HEK293T (cell line): ENCODE data around the gene ST6GALNAC1.

Experiments
- CTCF ChIA-PET: fragments of 350-600 bp; formaldehyde crosslinking; extraction: SDS; loops from one replicate; lab custom pipeline; 2021; ENCODE audit warnings: antibody characterized with exemption, inconsistent platforms; lab: Yijun Ruan, JAX
- POLR2A ChIA-PET: fragments of 350-600 bp; formaldehyde crosslinking; extraction: SDS; loops from one replicate; lab custom pipeline; 2020; ENCODE audit warnings: antibody characterized with exemption, inconsistent platforms; lab: Yijun Ruan, JAX
- DNase-seq: peaks from one replicate; pipeline ENCODE4 v3.0.0; 2012; ENCODE audit warnings: mixed read lengths; ENCODE audit errors: extremely low spot score
- ARNT ChIP-seq: fragments of 450-650 bp; IDR thresholded peaks from 2 replicates; pipeline ENCODE4 v1.6.1; 2017; ENCODE audit warnings: mild to moderate bottlenecking
- BHLHE40 ChIP-seq: fragments of 450-650 bp; IDR thresholded peaks from 2 replicates; pipeline ENCODE4 v1.6.1; 2016; ENCODE audit warnings: mild to moderate bottlenecking, moderate library complexity, borderline replicate concordance
- CTBP1 ChIP-seq: fragments of 450-650 bp; IDR thresholded peaks from 2 replicates; pipeline ENCODE4 v1.6.1; 2016; ENCODE audit warnings: borderline replicate concordance
- ELF4 ChIP-seq: fragments of 450-650 bp; IDR thresholded peaks from 2 replicates; pipeline ENCODE4 v1.6.1; 2017; ENCODE audit warnings: antibody characterized with exemption
- FOXA1 ChIP-seq: fragments of 450-650 bp; IDR thresholded peaks from 2 replicates; pipeline ENCODE4 v1.6.1; 2016; ENCODE audit warnings: mild to moderate bottlenecking
- FOXK2 ChIP-seq: fragments of 450-650 bp; IDR thresholded peaks from 2 replicates; pipeline ENCODE4 v1.6.1; 2016; ENCODE audit warnings: mild to moderate bottlenecking
- FOXM1 ChIP-seq: fragments of 450-650 bp; IDR thresholded peaks from 2 replicates; pipeline ENCODE4 v1.6.1; 2017; ENCODE audit warnings: mild to moderate bottlenecking, borderline replicate concordance
- HDGF ChIP-seq: fragments of 450-650 bp; IDR thresholded peaks from 2 replicates; pipeline ENCODE4 v1.6.1; 2017; ENCODE audit warnings: antibody characterized with exemption, borderline replicate concordance
- L3MBTL2 ChIP-seq: fragments of 450-650 bp; conservative IDR thresholded peaks from 2 replicates; pipeline ENCODE4 v1.6.1; 2016; ENCODE audit warnings: mild to moderate bottlenecking
- LEF1 ChIP-seq: fragments of 450-650 bp; IDR thresholded peaks from 2 replicates; pipeline ENCODE4 v1.6.1; 2017; ENCODE audit warnings: mild to moderate bottlenecking, borderline replicate concordance
- NFRKB ChIP-seq: fragments of 450-650 bp; IDR thresholded peaks from 2 replicates; pipeline ENCODE4 v1.6.1; 2016; ENCODE audit warnings: mild to moderate bottlenecking, moderate library complexity
- SP1 ChIP-seq: fragments of 450-650 bp; IDR thresholded peaks from 2 replicates; pipeline ENCODE4 v1.6.1; 2017
- SUZ12 ChIP-seq: fragments of 450-650 bp; IDR thresholded peaks from 2 replicates; pipeline ENCODE4 v1.6.1; 2016; ENCODE audit warnings: mild to moderate bottlenecking
- TARDBP ChIP-seq: fragments of 450-650 bp; IDR thresholded peaks from 2 replicates; pipeline ENCODE4 v1.6.1; 2016
- ZNF384 ChIP-seq: fragments of 450-650 bp; IDR thresholded peaks from 2 replicates; pipeline ENCODE4 v1.6.1; 2016
- TF ChIP-seq, protein P1 (sequence below): fragments of 450-650 bp; IDR thresholded peaks from 2 replicates; pipeline ENCODE4 v1.6.1; 2016

ST6GALNAC1 gene, protein sequence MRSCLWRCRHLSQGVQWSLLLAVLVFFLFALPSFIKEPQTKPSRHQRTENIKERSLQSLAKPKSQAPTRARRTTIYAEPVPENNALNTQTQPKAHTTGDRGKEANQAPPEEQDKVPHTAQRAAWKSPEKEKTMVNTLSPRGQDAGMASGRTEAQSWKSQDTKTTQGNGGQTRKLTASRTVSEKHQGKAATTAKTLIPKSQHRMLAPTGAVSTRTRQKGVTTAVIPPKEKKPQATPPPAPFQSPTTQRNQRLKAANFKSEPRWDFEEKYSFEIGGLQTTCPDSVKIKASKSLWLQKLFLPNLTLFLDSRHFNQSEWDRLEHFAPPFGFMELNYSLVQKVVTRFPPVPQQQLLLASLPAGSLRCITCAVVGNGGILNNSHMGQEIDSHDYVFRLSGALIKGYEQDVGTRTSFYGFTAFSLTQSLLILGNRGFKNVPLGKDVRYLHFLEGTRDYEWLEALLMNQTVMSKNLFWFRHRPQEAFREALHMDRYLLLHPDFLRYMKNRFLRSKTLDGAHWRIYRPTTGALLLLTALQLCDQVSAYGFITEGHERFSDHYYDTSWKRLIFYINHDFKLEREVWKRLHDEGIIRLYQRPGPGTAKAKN

DNA sequence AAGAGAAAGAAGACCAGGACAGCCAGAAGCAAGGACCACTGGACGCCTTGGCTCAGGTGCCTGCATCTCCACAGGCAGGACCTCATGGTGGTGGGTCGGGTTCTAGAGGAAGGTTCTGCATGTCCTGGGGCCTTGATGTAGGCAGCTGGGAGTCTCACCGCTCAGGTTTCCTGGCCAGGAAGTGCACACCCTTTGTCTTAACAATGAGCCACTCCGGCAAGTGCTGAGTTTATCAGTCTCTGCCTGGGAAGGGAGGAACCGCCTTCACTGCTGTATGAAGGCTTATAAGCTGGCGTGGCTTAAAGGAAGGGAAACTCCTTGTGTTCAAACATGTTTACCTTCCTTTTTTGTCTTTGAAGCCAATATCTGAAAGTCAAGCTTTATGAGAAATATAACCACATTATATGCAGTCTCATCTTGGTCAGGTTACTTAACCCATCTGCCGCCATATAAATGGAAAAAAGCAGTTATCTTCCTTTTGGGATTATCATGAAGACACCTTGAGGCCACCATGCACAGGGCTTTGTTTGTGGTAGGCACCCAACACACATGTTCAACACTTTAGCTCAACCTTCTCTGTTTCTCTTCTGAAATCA, at the start of gene ST6GALNAC1:
Gene ST6GALNAC1 (minus strand): TSS at position 205 of the 596 bp plus-strand sequence. CDS start 119 bp downstream, at position 86.
- no peak for DNase-seq
- CTCF ChIA-PET = no interaction called here
- POLR2A ChIA-PET = interaction anchor here (2.1 kb wide), 1 partner anchor 27 kb away, joined by 6 read pairs; no protein-coding TSS in a partner anchor
- TF ChIP-seq SUZ12 (no peak), CTBP1 (no peak), ARNT (no peak), BHLHE40 (no peak), LEF1 (no peak), FOXK2 (no peak), TARDBP (no peak)

DNA sequence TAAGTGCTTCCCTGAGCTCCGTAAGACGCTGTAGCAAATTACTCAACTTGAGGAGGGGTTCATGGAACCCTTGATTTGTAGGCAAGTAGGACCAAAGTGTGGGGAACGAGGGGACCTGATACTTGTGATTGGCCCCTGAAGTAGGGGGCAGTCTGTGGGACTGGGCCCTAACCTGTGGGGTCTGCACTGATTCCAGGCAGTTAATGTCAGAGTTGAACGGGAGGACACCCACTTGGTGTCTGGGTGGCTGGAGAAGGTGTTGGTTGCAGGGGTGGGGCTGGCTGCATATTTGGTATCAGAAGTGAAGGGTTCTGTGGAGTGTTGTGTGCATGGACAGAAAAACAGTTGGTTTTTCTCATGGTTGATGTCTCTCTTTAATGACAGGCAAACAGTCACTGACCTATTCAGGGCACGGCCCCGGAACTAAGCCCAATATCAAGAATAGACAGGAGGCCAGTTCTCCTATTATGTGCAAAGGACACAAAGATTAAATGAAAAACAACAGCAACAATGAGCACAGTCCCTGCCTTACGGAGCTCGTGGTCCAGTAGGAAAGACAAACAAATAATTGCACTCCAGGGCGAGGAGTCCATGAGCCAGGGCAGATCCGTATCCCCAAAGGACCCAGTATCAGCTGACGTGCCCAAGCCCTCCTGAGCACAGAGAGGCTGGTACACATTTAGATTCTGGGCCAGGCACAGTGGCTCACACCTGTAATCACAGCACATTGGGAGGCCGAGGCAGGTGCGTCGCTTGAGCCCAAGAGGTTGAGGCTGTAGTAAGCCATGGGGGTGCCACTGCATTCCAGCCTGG, 48.0 kb upstream of the ST6GALNAC1 start:
- DNase-seq = no peak
- CTCF ChIA-PET = interaction anchor here (0.6 to 2.7 kb wide), 5 partner anchors 10 to 168 kb away, joined by 3 to 14 read pairs (median 4); no protein-coding TSS in a partner anchor

DNA sequence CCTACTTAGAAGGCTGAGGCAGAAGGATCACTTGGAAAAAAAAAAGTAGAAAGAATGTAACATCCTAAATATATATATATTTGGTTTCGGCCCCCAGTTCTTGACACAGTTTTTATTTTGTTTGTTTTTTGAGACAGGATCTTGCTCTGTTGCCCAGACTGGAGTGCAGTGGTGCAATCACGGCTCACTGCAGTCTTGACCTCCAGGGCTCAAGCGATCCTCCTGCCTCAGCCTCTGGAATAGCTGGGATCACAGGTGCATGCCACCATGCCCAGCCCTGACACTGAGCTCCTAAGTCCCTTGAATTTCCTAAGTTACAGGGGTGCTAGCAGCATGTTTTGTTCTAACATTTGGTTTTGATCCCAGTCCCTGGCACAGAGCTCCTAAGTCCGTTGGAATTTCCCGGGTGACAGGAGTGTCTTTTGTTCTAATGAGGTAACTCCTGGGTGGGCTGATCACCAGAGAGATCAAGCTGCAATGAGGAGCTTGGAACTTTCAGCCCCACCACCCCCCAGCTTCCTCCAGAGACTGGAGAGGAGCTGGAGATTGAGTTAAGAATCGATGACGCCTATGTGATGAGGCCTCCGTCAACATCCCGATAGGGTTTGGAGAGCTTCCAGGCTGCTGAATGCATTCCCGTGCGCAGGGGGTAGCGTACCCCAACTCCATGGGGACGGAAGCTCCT, 47.2 kb upstream of the ST6GALNAC1 start:
- CTCF ChIA-PET = interaction anchor here (0.7 to 2.7 kb wide), 5 partner anchors 9 to 191 kb away, joined by 3 to 14 read pairs (median 3); no protein-coding TSS in a partner anchor
- POLR2A ChIA-PET = interaction anchor here (0.6 to 4.5 kb wide), 5 partner anchors 8 to 134 kb away, joined by 3 to 24 read pairs (median 7); no protein-coding TSS in a partner anchor
- no peak for DNase-seq
- TF ChIP-seq ARNT = no peak
- no peak for TF ChIP-seq BHLHE40
- TF ChIP-seq CTBP1 = no peak
- no peak for TF ChIP-seq SUZ12
- TF ChIP-seq FOXA1 = no peak
- no peak for TF ChIP-seq SP1
- TF ChIP-seq HDGF = no peak
- TF ChIP-seq ELF4 = no peak
- TF ChIP-seq ZNF384 = no peak
- no peak for TF ChIP-seq LEF1
- TF ChIP-seq L3MBTL2 = no peak
- TF ChIP-seq, protein P1, sequence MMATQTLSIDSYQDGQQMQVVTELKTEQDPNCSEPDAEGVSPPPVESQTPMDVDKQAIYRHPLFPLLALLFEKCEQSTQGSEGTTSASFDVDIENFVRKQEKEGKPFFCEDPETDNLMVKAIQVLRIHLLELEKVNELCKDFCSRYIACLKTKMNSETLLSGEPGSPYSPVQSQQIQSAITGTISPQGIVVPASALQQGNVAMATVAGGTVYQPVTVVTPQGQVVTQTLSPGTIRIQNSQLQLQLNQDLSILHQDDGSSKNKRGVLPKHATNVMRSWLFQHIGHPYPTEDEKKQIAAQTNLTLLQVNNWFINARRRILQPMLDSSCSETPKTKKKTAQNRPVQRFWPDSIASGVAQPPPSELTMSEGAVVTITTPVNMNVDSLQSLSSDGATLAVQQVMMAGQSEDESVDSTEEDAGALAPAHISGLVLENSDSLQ = no peak
- no peak for TF ChIP-seq NFRKB
- no peak for TF ChIP-seq TARDBP
- TF ChIP-seq FOXM1 = no peak
- TF ChIP-seq FOXK2 = no peak

More for the DNA sequence above, 48.0 kb upstream of the ST6GALNAC1 start:
- POLR2A ChIA-PET = interaction anchor here (1.1 to 2.0 kb wide), 3 partner anchors 10 to 18 kb away, joined by 4 to 7 read pairs (median 5); no protein-coding TSS in a partner anchor
- TF ChIP-seq BHLHE40 (no peak), HDGF (no peak), ARNT (no peak), FOXK2 (no peak), NFRKB (no peak), ZNF384 (no peak), LEF1 (no peak)

DNA sequence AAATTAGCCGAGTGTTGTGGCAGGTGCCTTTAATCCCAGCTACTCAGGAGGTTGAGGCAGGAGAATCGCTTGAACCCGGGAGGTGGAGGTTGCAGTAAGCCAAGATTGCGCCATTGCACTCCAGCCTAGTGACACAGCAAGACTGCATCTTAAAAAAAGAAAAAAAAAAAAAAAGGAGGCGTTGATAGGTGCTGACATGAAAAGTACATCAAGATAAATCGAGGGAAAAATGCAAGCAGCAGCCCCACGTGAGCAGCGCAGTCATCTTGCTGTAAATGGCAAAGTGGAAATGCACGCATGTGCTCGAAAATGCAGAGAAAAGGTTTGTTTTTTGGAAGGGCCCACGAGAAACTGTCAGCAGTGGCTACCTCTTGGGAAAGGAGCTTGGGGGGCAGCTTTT, 46.3 kb upstream of the ST6GALNAC1 start:
- TF ChIP-seq LEF1 (no peak), ZNF384 (no peak), ELF4 (no peak), NFRKB (no peak), SUZ12 (no peak), ARNT (no peak), CTBP1 (no peak), TARDBP (no peak), SP1 (no peak), BHLHE40 (no peak), L3MBTL2 (no peak), FOXM1 (no peak), FOXA1 (no peak), HDGF (no peak), FOXK2 (no peak)
- TF ChIP-seq, protein P1 = no peak
- CTCF ChIA-PET = interaction anchor here (0.7 to 1.7 kb wide), 2 partner anchors 167 to 190 kb away, joined by 3 to 4 read pairs; no protein-coding TSS in a partner anchor
- DNase-seq = no peak
- POLR2A ChIA-PET = interaction anchor here (1.5 to 4.5 kb wide), 4 partner anchors 9 to 20 kb away, joined by 7 to 24 read pairs (median 16); partner anchors contain the start of gene MXRA7

DNA sequence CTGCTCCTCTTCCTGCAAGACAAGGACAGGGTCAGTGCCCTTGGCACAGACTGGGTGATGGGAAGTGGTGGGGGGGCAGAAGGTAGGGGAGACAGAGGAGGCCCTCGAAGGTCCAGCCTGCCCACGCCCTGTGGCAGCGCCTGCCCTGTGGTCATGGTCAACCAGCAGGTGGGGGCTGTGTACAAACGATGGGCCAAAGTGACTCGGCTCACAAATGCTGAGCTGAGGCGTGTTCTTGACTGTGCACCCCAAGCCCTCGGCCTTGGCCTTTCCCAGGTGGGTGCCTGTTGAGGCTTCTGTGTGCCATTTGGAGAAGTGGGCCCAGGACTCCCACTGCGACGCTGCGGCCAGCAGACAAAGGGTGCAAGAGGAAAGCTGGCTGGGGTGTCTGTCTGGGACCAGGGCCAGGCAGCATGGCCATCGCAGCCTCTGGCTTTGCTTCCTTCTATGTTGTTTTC, 44.6 kb upstream of the ST6GALNAC1 start:
- POLR2A ChIA-PET = interaction anchor here (1.0 to 4.5 kb wide), 7 partner anchors 10 to 130 kb away, joined by 3 to 24 read pairs (median 8); partner anchors contain the start of gene MXRA7
- TF ChIP-seq BHLHE40 (no peak), FOXM1 (no peak), TARDBP (no peak), FOXK2 (no peak), NFRKB (no peak), LEF1 (no peak), FOXA1 (no peak), L3MBTL2 (no peak), ZNF384 (no peak), HDGF (no peak), SUZ12 (no peak), SP1 (no peak), ARNT (no peak)
- TF ChIP-seq, protein P1 = no peak
- DNase-seq = no peak
- CTCF ChIA-PET = interaction anchor here (1.1 to 1.4 kb wide), 3 partner anchors 10 to 25 kb away, joined by 3 to 7 read pairs (median 4); no protein-coding TSS in a partner anchor
